Fibroblast of villous mesenchyme (primary cell): ENCODE measurements around the gene FBXO42. TPM values are rescaled to one million over a fixed set of nuclear protein-coding genes. Genes with fewer than 3 reads are reported as not detected.
A peak's percentile ranks its signal among the peaks of the same experiment; 100 is the strongest.

Experiments
- DNase-seq: peaks from one replicate; pipeline ENCODE4 v3.0.0-alpha.2; 2010; ENCODE audit warnings: low read depth
- H3K4me3 ChIP-seq: 2 replicates; pipeline ENCODE4 v1.5.1; 2011; ENCODE audit warnings: low read depth, mild to moderate bottlenecking, low read length
- CTCF ChIP-seq: IDR thresholded peaks from 2 replicates; pipeline ENCODE4 v1.5.1; 2012; ENCODE audit warnings: low read depth, mild to moderate bottlenecking, low read length; ENCODE audit not compliant: insufficient read depth
- total RNA-seq: library from RNA; depleted of rRNA; stranded (reverse); fragments of >200 nt; gene quantifications from 2 replicates; pipeline ENCODE4 v1.2.3, GENCODE V29; 2012

Gene FBXO42
- total RNA-seq, 1 donor: 16.0 TPM

GRCh38 chr1:16338961-16339360 lies 13.3 kb downstream of the FBXO42 start:
- no peak for TF ChIP-seq CTCF
- DNase-seq: no peak
- H3K4me3 ChIP-seq: no peak overlapping the region

- DNase-seq: no peak
- TF ChIP-seq CTCF: no peak
- no peak overlapping the region for H3K4me3 ChIP-seq
These were observed 17.5 kb downstream of the FBXO42 start for GRCh38 chr1:16334655-16335340.

- peak; percentile 34 for DNase-seq
- no peak overlapping the region for H3K4me3 ChIP-seq
- TF ChIP-seq CTCF: no peak
These were observed 25.4 kb downstream of the FBXO42 start for GRCh38 chr1:16326833-16327404.

- no peak for TF ChIP-seq CTCF
- DNase-seq: peak; percentile 65
- H3K4me3 ChIP-seq: no peak overlapping the region
These were observed 27.8 kb downstream of the FBXO42 start for GRCh38 chr1:16324456-16324890.

GRCh38 chr1:16321176-16321867 lies 31.0 kb downstream of the FBXO42 start:
- TF ChIP-seq CTCF: no peak
- DNase-seq: no peak
- H3K4me3 ChIP-seq: no peak overlapping the region

- no peak for TF ChIP-seq CTCF
- DNase-seq: peak; percentile 82
- H3K4me3 ChIP-seq: no peak overlapping the region
These were observed 33.7 kb downstream of the FBXO42 start for GRCh38 chr1:16318555-16318954.
